ENCODE results near the gene AGFG1. TPM values are rescaled to one million over a fixed set of nuclear protein-coding genes. Genes with fewer than 3 reads are reported as not detected.

The AGFG1 gene
- total RNA-seq, 2 donors from 2014 or later = 85.9 to 89.4 TPM

DNA sequence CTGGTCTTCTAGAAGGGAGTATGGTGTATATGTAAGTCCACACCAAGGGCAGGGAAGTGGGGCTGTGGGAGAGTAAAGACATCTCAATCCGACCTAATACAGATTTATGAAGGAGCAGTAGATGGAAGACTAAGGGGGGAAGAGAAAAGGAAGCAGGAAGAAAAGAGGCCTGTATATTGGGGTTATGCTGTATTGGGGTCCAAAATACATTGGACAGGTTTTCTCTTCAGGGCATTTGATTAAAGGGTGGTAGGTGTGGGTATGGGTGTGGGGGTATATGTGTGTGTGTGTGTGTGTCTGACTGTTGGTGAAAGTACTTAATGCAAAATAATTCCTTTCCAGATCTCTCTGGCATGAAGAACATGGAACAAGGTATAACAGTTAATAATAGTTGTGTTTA lies 93.1 kb downstream of the AGFG1 start:
- no peak for ATAC-seq (ENCODE audit: insufficient number of reproducible peaks, low FRiP score, low read depth)
- Histone ChIP-seq H3K27me3 (replicated peaks; ENCODE audit: insufficient read depth) (no peaks in the 10 kb centered on the region), H3K27ac (no peak overlapping the region), H3K9me3 (no peaks in the 10 kb centered on the region), H3K36me3 (no peaks in the 10 kb centered on the region), H3K4me3 (no peak overlapping the region), H3K4me1 (ENCODE audit: control insufficient read depth in 1 of 2, low read depth in 2 of 2) (no peaks in the 10 kb centered on the region)
- TF ChIP-seq, protein P1, sequence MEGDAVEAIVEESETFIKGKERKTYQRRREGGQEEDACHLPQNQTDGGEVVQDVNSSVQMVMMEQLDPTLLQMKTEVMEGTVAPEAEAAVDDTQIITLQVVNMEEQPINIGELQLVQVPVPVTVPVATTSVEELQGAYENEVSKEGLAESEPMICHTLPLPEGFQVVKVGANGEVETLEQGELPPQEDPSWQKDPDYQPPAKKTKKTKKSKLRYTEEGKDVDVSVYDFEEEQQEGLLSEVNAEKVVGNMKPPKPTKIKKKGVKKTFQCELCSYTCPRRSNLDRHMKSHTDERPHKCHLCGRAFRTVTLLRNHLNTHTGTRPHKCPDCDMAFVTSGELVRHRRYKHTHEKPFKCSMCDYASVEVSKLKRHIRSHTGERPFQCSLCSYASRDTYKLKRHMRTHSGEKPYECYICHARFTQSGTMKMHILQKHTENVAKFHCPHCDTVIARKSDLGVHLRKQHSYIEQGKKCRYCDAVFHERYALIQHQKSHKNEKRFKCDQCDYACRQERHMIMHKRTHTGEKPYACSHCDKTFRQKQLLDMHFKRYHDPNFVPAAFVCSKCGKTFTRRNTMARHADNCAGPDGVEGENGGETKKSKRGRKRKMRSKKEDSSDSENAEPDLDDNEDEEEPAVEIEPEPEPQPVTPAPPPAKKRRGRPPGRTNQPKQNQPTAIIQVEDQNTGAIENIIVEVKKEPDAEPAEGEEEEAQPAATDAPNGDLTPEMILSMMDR (IDR thresholded peaks at IDR 0.05) = no peak
- no peak for DNase-seq (ENCODE audit: low spot score)

DNA sequence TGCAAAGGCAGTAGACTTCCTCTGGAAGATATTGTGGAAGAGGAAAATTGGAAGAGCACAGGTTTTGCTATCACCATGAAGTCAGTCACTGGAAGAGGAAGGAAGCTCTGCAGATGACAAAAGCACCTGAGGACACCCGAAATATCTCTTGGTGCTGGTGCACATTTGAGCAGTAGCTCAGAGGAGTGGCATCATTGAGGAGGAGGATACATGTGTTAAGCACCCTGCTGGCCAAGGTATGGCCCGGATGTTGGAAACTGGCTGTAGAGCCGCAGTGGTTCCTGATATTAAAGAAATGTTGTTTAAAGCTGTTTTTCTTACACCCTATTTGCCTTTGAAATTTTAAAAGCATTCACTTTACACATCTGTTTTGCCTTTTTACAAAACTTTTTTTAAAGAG lies 94.1 kb downstream of the AGFG1 start:
- Histone ChIP-seq H3K36me3 (no peaks in the 10 kb centered on the region), H3K27me3 (replicated peaks; ENCODE audit: insufficient read depth) (no peaks in the 10 kb centered on the region), H3K27ac (no peak overlapping the region), H3K4me1 (ENCODE audit: control insufficient read depth in 1 of 2, low read depth in 2 of 2) (no peaks in the 10 kb centered on the region), H3K9me3 (no peaks in the 10 kb centered on the region), H3K4me3 (no peak overlapping the region)
- DNase-seq (ENCODE audit: low spot score) (no peak), ATAC-seq (ENCODE audit: insufficient number of reproducible peaks, low FRiP score, low read depth) (no peak)
- TF ChIP-seq, protein P1 (IDR thresholded peaks at IDR 0.05) = no peak

DNA sequence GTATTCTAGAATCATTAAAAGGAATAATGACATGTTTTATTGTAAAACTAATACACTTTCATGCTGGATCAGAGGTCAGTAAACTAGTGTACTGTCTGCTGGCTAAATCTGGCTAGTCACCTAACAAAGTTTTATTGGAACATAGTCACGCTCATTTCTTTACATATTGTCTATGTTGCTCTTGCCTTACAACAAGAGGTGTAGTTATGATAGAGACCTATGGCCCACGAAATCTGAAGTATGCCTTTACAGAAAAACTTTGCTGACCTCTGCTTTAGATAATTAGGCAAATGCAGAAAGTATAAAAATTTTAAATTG lies 96.9 kb downstream of the AGFG1 start:
- DNase-seq (ENCODE audit: low spot score) (no peak), ATAC-seq (ENCODE audit: insufficient number of reproducible peaks, low FRiP score, low read depth) (no peak)
- Histone ChIP-seq H3K27ac (no peak overlapping the region), H3K4me3 (no peak overlapping the region), H3K4me1 (ENCODE audit: control insufficient read depth in 1 of 2, low read depth in 2 of 2) (no peaks in the 10 kb centered on the region), H3K27me3 (replicated peaks; ENCODE audit: insufficient read depth) (no peaks in the 10 kb centered on the region), H3K9me3 (no peaks in the 10 kb centered on the region), H3K36me3 (no peaks in the 10 kb centered on the region)
- TF ChIP-seq, protein P1 (IDR thresholded peaks at IDR 0.05) = no peak

DNA sequence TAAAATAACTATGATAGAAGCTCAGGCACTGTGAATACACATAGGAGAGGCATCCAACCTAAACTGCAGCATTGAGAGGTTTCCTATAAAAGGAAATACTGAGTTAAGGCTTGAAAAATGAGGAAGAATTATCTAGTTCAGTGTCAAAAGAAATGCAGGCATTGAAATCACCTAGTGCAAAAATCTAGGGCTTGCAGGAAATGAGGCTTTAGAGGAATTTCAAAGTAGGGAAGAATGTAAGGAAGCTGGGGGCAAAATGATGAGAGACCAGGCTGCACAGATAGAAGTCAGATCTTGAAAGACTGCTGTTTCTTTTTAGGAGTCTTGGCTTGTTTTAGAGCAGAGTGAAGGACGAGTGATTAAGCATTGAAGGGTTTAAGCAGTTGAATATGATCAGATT lies 98.7 kb downstream of the AGFG1 start:
- H3K4me3 ChIP-seq = no peak overlapping the region
- no peaks in the 10 kb centered on the region for H3K36me3 ChIP-seq

DNA sequence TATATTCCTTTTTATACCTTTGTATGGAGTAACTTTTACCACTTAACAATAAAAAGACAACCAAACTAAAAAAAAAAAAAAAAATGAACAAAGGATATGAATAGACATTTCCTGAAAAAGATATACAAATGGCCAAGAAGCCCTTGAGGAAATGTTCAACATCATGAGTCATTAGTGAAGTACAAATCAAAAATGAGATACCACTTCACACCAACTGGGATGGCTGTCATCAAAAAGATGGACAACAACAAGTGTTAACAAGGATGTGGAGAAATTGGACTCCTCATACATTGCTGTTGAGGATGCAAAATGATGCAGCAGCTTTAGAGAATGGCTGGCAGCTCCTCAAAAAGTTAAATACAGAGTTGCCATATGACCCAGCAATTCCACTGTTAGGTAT lies 104.2 kb downstream of the AGFG1 start:
- DNase-seq (ENCODE audit: low spot score) (no peak), ATAC-seq (ENCODE audit: insufficient number of reproducible peaks, low FRiP score, low read depth) (no peak)
- H3K4me1 ChIP-seq (ENCODE audit: control insufficient read depth in 1 of 2, low read depth in 2 of 2) = no peaks in the 10 kb centered on the region
- no peak overlapping the region for H3K4me3 ChIP-seq
- no peaks in the 10 kb centered on the region for H3K9me3 ChIP-seq
- H3K36me3 ChIP-seq = no peaks in the 10 kb centered on the region
- H3K27ac ChIP-seq = no peak overlapping the region
- H3K27me3 ChIP-seq (replicated peaks; ENCODE audit: insufficient read depth) = no peaks in the 10 kb centered on the region
- TF ChIP-seq, protein P1 (IDR thresholded peaks at IDR 0.05) = no peak

More for the DNA sequence above, 98.7 kb downstream of the AGFG1 start:
- TF ChIP-seq, protein P1 (IDR thresholded peaks at IDR 0.05) = no peak
- Histone ChIP-seq H3K27ac (no peak overlapping the region), H3K4me1 (ENCODE audit: control insufficient read depth in 1 of 2, low read depth in 2 of 2) (no peaks in the 10 kb centered on the region), H3K27me3 (replicated peaks; ENCODE audit: insufficient read depth) (no peaks in the 10 kb centered on the region), H3K9me3 (no peaks in the 10 kb centered on the region)
- no peak for DNase-seq (ENCODE audit: low spot score)
- ATAC-seq (ENCODE audit: insufficient number of reproducible peaks, low FRiP score, low read depth) = no peak
